ENCODE data around the gene HBM. TPM values are rescaled to one million over a fixed set of nuclear protein-coding genes. Genes with fewer than 3 reads are reported as not detected.

The HBM gene
- total RNA-seq, 1 experiment from 2014 or later = not detected

DNA sequence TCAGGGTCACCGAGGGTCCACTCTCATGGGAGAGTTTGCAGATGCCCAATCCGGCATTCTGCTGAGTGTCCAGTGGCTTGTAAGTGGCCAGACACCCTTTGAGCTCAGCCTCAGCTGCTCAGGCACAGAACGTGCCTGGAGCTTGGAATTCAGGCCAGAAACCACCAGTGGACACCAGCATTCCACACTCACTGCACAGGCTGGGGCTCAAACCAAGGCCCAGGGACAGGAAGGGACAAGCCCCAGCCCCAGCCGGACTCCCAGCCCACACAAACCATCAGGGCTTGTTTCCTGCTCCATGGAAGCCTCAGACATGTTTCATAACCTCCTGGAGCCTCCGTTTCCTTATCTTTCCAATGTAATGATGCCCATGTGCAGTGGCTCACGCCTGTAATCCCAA is 22.3 kb upstream of the HBM start:
- no peak overlapping the region for H3K4me2 ChIP-seq (ENCODE audit: insufficient read depth, insufficient read length, low read length)
- H4K20me1 ChIP-seq (ENCODE audit: control insufficient read depth, insufficient read depth, insufficient read length) = no peaks in the 10 kb centered on the region

More for the DNA sequence above, 22.3 kb upstream of the HBM start:
- no peak overlapping the region for H2AFZ ChIP-seq (ENCODE audit: low read length)
- no peak overlapping the region for H3K27ac ChIP-seq (ENCODE audit: insufficient read length, low read depth, low read length)
- Mint-ChIP-seq H3K9me3 (no peaks in the 10 kb centered on the region), H3K36me3 (ENCODE audit: insufficient read depth in 1 of 3, low read depth in 3 of 3) (no peaks in the 10 kb centered on the region; a peak in 2 of 7 replicates), H3K27ac (peak overlapping the region in 1 of 3 experiments; percentile 49; a peak in 1 of 7 replicates), H3K4me3 (no peak overlapping the region), H3K27me3 (ENCODE audit: low read depth) (peaks cover 20% of the 10 kb centered on the region), H3K4me1 (no peaks in the 10 kb centered on the region; a peak in 1 of 4 replicates)
- no peak overlapping the region for H4K8ac ChIP-seq (replicated peaks; ENCODE audit: insufficient read length, low read depth, low read length)
- H3K79me2 ChIP-seq (ENCODE audit: insufficient read depth, low read length) = no peaks in the 10 kb centered on the region
- no peak overlapping the region for H4K91ac ChIP-seq (ENCODE audit: insufficient read length, low read depth, low read length)
- H3K23me2 ChIP-seq (ENCODE audit: insufficient read length, low read depth, low read length, poor library complexity, severe bottlenecking) = no peaks in the 10 kb centered on the region
- no peak overlapping the region for H3K23ac ChIP-seq (ENCODE audit: insufficient read length, low read depth, low read length)
- H2BK15ac ChIP-seq (ENCODE audit: low read depth, low read length) = no peak overlapping the region
- no peak overlapping the region for H3K56ac ChIP-seq (ENCODE audit: insufficient read length, low read depth, low read length)
- no CpG with 5 or more reads among the region's 6 CpGs for WGBS (ENCODE audit: extremely low coverage, insufficient read length, low lambda C conversion rate)
- H2BK20ac ChIP-seq (ENCODE audit: low read depth, low read length, poor library complexity, severe bottlenecking) = no peak overlapping the region
- H3K4ac ChIP-seq (ENCODE audit: low read depth, low read length) = no peak overlapping the region
- no peaks in the 10 kb centered on the region; the same call in 1 of the 2 replicates for H3K27me3 ChIP-seq (ENCODE audit: insufficient read depth, low read length)
- no peak overlapping the region for H3T11ph ChIP-seq (ENCODE audit: low read length)
- H2BK12ac ChIP-seq (ENCODE audit: insufficient read length, low read depth, low read length) = no peak overlapping the region
- no peak overlapping the region for H2BK5ac ChIP-seq (ENCODE audit: insufficient read length, low read length)
- no peak overlapping the region for H2AK5ac ChIP-seq (ENCODE audit: insufficient read length, low read length)
- no peak overlapping the region for H3K14ac ChIP-seq (ENCODE audit: insufficient read depth, low read length)
- H3K9ac ChIP-seq (ENCODE audit: extremely low read depth, insufficient read length, low read length) = no peak overlapping the region
- H3K18ac ChIP-seq (ENCODE audit: insufficient read length, low read depth, low read length) = no peak overlapping the region
- TF ChIP-seq, protein P1, sequence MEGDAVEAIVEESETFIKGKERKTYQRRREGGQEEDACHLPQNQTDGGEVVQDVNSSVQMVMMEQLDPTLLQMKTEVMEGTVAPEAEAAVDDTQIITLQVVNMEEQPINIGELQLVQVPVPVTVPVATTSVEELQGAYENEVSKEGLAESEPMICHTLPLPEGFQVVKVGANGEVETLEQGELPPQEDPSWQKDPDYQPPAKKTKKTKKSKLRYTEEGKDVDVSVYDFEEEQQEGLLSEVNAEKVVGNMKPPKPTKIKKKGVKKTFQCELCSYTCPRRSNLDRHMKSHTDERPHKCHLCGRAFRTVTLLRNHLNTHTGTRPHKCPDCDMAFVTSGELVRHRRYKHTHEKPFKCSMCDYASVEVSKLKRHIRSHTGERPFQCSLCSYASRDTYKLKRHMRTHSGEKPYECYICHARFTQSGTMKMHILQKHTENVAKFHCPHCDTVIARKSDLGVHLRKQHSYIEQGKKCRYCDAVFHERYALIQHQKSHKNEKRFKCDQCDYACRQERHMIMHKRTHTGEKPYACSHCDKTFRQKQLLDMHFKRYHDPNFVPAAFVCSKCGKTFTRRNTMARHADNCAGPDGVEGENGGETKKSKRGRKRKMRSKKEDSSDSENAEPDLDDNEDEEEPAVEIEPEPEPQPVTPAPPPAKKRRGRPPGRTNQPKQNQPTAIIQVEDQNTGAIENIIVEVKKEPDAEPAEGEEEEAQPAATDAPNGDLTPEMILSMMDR (conservative IDR thresholded peaks at IDR 0.05) = no peak
- H3K4me1 ChIP-seq (ENCODE audit: insufficient read depth, low read length) = no peaks in the 10 kb centered on the region
- no peaks in the 10 kb centered on the region for H3K9me3 ChIP-seq (ENCODE audit: control insufficient read depth, low read depth, low read length)
- H4K5ac ChIP-seq (ENCODE audit: insufficient read length, low read depth, low read length) = no peak overlapping the region
- DNase-seq = no peak
- H2BK120ac ChIP-seq (ENCODE audit: low read depth, low read length, poor library complexity, severe bottlenecking) = no peak overlapping the region
- H3K79me1 ChIP-seq (ENCODE audit: insufficient read depth, low read depth, low read length, poor library complexity, severe bottlenecking) = no peaks in the 10 kb centered on the region
